Measurements from ENCODE around the gene KLB.

KLB gene

DNA sequence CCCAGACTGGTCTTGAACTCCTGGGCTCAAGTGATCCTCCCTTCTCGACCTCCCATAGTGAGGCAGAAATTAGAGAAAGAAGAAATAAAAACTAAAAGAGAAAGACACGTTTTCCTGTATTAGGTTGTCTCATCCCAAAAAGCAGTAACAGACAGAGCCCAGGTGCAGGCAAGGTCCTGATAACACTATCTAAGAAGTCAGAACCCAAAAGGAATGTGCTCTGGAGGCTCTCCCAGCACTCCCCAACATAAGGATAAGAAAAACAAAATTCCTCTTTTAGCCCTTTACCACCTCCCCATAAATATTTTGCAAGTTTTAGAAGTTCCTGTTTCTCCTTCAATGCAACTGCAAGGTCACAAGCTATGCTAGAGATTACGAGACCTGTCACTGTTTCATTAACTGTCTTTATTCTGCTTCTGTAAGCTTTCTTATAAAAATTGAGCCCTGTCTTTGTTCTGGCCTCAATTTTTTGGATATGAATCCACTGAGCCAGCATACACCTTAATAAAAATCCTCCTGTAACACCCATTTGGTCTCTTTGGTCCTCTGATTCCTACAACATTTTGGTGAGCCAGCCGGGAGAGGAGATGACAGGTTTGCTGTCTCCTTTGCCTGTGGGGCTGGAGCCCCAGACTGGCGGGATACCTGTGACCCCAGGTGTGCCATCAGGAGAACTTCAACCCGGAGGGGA is 78.0 kb downstream of the KLB start:
- peak; percentile 49; the same call in 1 of the 2 replicates for TF ChIP-seq SPI1 (IDR thresholded peaks at IDR 0.05; ENCODE audit: borderline replicate concordance, low read depth)
- TF ChIP-seq, protein P1, sequence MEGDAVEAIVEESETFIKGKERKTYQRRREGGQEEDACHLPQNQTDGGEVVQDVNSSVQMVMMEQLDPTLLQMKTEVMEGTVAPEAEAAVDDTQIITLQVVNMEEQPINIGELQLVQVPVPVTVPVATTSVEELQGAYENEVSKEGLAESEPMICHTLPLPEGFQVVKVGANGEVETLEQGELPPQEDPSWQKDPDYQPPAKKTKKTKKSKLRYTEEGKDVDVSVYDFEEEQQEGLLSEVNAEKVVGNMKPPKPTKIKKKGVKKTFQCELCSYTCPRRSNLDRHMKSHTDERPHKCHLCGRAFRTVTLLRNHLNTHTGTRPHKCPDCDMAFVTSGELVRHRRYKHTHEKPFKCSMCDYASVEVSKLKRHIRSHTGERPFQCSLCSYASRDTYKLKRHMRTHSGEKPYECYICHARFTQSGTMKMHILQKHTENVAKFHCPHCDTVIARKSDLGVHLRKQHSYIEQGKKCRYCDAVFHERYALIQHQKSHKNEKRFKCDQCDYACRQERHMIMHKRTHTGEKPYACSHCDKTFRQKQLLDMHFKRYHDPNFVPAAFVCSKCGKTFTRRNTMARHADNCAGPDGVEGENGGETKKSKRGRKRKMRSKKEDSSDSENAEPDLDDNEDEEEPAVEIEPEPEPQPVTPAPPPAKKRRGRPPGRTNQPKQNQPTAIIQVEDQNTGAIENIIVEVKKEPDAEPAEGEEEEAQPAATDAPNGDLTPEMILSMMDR (IDR thresholded peaks at IDR 0.05; ENCODE audit: insufficient read depth, low read length), result no peak
- H3K27me3 ChIP-seq (ENCODE audit: insufficient read depth, poor library complexity, severe bottlenecking), result no peaks in the 10 kb centered on the region
- DNase-seq (ENCODE audit: low read depth in 1 of 2, low spot score in 1 of 2), result peak in 1 of 2 experiments; percentile 68
- no peak overlapping the region for H3K4me3 ChIP-seq (replicated peaks; ENCODE audit: insufficient read depth, low read length)
- peak overlapping the region; percentile 76 for H3K27ac ChIP-seq (replicated peaks)

DNA sequence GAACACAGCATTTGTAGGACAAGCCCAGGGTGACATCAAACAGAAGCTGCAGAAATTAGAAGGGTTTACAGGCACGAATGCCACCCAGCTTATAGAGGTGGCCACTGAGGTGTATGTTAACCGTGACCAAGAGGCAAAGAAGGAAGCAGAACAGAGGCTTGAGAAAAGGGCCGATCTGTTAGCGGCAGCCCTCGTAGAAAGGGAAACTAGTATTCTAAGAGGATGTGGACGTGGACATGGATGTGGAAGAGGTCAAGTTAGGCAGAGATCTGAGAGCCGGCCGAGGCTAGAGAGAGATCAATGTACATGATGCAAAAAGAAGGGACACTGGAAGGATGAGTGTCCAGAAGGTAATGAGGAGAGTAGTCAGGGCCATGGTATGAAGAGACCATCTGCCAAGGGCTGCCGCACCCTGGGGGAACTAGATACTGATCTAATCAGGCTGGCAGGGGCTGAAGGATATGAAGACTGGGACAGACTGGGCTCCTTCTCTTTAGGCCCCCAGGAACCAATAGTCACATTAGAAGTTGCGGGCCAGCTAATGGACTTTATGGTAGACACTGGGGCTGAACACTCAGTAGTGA is 79.6 kb downstream of the KLB start:
- TF ChIP-seq SPI1 (IDR thresholded peaks at IDR 0.05; ENCODE audit: borderline replicate concordance, low read depth) (no peak), POLR2AphosphoS5 (IDR thresholded peaks at IDR 0.05; ENCODE audit: low read depth) (no peak), GABPA (IDR thresholded peaks at IDR 0.05; ENCODE audit: low read depth) (no peak)
- TF ChIP-seq, protein P1 (IDR thresholded peaks at IDR 0.05; ENCODE audit: insufficient read depth, low read length), result no peak
- TF ChIP-seq, protein P2, sequence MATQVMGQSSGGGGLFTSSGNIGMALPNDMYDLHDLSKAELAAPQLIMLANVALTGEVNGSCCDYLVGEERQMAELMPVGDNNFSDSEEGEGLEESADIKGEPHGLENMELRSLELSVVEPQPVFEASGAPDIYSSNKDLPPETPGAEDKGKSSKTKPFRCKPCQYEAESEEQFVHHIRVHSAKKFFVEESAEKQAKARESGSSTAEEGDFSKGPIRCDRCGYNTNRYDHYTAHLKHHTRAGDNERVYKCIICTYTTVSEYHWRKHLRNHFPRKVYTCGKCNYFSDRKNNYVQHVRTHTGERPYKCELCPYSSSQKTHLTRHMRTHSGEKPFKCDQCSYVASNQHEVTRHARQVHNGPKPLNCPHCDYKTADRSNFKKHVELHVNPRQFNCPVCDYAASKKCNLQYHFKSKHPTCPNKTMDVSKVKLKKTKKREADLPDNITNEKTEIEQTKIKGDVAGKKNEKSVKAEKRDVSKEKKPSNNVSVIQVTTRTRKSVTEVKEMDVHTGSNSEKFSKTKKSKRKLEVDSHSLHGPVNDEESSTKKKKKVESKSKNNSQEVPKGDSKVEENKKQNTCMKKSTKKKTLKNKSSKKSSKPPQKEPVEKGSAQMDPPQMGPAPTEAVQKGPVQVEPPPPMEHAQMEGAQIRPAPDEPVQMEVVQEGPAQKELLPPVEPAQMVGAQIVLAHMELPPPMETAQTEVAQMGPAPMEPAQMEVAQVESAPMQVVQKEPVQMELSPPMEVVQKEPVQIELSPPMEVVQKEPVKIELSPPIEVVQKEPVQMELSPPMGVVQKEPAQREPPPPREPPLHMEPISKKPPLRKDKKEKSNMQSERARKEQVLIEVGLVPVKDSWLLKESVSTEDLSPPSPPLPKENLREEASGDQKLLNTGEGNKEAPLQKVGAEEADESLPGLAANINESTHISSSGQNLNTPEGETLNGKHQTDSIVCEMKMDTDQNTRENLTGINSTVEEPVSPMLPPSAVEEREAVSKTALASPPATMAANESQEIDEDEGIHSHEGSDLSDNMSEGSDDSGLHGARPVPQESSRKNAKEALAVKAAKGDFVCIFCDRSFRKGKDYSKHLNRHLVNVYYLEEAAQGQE (IDR thresholded peaks at IDR 0.05; ENCODE audit: insufficient replicate concordance, low read depth), result no peak
- no peak overlapping the region for H3K4me3 ChIP-seq (replicated peaks; ENCODE audit: insufficient read depth, low read length)
- H3K27me3 ChIP-seq (ENCODE audit: insufficient read depth, poor library complexity, severe bottlenecking), result no peaks in the 10 kb centered on the region
- no peak overlapping the region for H3K27ac ChIP-seq (replicated peaks)
- peak in 1 of 2 experiments; percentile 39 for DNase-seq (ENCODE audit: low read depth in 1 of 2, low spot score in 1 of 2)

DNA sequence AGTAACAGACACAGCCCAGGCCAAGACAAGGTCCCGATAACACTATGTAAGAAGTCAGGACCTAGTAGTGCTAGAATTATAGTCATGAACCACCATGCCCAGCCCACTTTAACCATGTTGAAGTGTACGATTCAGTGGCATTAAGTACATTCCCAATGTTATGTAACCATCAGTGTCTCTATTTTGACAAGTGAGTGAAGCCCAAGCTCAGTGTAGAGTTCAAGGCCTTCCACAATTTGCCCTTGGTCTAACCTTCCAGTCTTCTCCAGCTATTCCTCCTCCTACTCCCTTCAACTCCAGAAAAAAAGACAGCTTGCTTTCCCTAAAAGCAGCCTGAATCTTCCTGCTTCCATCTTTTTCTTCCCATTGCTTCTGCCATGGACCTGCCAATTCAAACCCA is 83.6 kb downstream of the KLB start:
- Histone ChIP-seq H3K27ac (replicated peaks) (no peak overlapping the region), H3K27me3 (ENCODE audit: insufficient read depth, poor library complexity, severe bottlenecking) (no peaks in the 10 kb centered on the region), H3K4me3 (replicated peaks; ENCODE audit: insufficient read depth, low read length) (no peak overlapping the region)
- TF ChIP-seq, protein P1 (IDR thresholded peaks at IDR 0.05; ENCODE audit: insufficient read depth, low read length), result no peak
- TF ChIP-seq SPI1 (IDR thresholded peaks at IDR 0.05; ENCODE audit: borderline replicate concordance, low read depth) (no peak), POLR2AphosphoS5 (IDR thresholded peaks at IDR 0.05; ENCODE audit: low read depth) (no peak), GABPA (IDR thresholded peaks at IDR 0.05; ENCODE audit: low read depth) (no peak)
- TF ChIP-seq, protein P2 (IDR thresholded peaks at IDR 0.05; ENCODE audit: insufficient replicate concordance, low read depth), result no peak
- DNase-seq (ENCODE audit: low read depth in 1 of 2, low spot score in 1 of 2), result no peak
